ENCODE data around the gene ADM. TPM values are rescaled to one million over a fixed set of nuclear protein-coding genes. Genes with fewer than 3 reads are reported as not detected.

ADM gene
- total RNA-seq, 1 experiment from 2014 or later: 21.9 TPM

GRCh38 chr11:10314199-10315072 is 9.6 kb downstream of the ADM start:
- no peaks in the 10 kb centered on the region for H4K20me1 ChIP-seq (ENCODE audit: insufficient read depth)
- no peak overlapping the region for H3K4me2 ChIP-seq
- H3K27me3 ChIP-seq (ENCODE audit: insufficient read depth, low read depth): no peaks in the 10 kb centered on the region
- H3K27ac ChIP-seq: no peak overlapping the region
- no peak overlapping the region for H2AFZ ChIP-seq
- H3K79me2 ChIP-seq (ENCODE audit: low read depth): no peaks in the 10 kb centered on the region
- intact Hi-C loops (cut with micrococcal nuclease; ENCODE audit: unreplicated experiment): no loop called here
- BruUV-seq (replicated peaks): no TSS peak
- CTCF ChIA-PET: no interaction called here
- POLR2A ChIA-PET (ENCODE audit: unreplicated experiment): no interaction called here
- no peaks in the 10 kb centered on the region for H3K36me3 ChIP-seq (ENCODE audit: low read depth)
- H3F3A ChIP-seq (ENCODE audit: insufficient read depth, low read depth): peaks cover 8% of the 10 kb centered on the region; the same call in 1 of the 2 replicates
- peaks cover 12% of the 10 kb centered on the region for H3K4me1 ChIP-seq (replicated peaks; ENCODE audit: insufficient read depth)
- no peaks in the 10 kb centered on the region for H3K9me2 ChIP-seq (ENCODE audit: insufficient read depth)
- no peak for TF ChIP-seq CTCF (conservative IDR thresholded peaks at IDR 0.05)
- no peak for TF ChIP-seq EZH2 (IDR thresholded peaks at IDR 0.05; ENCODE audit: low read depth)
- no peak overlapping the region for H3K4me3 ChIP-seq
- no peaks in the 10 kb centered on the region for H3K9me3 ChIP-seq (ENCODE audit: insufficient read depth, low read depth)
- DNase-seq: no peak

- Histone ChIP-seq H3K4me3 (no peak overlapping the region), H4K20me1 (ENCODE audit: insufficient read depth) (no peaks in the 10 kb centered on the region)
- intact Hi-C loops (cut with micrococcal nuclease; ENCODE audit: unreplicated experiment): no loop called here
These were observed 10.2 kb downstream of the ADM start for GRCh38 chr11:10315083-10315482.

GRCh38 chr11:10317151-10317755 is 12.4 kb downstream of the ADM start:
- no TSS peak for BruUV-seq (replicated peaks)
- Histone ChIP-seq H3K27me3 (ENCODE audit: insufficient read depth, low read depth) (no peaks in the 10 kb centered on the region), H3F3A (ENCODE audit: insufficient read depth, low read depth) (peaks cover under 1% of the 10 kb centered on the region; the same call in 1 of the 2 replicates), H3K9me3 (ENCODE audit: insufficient read depth, low read depth) (no peaks in the 10 kb centered on the region), H4K20me1 (ENCODE audit: insufficient read depth) (no peaks in the 10 kb centered on the region), H3K4me1 (replicated peaks; ENCODE audit: insufficient read depth) (peaks cover under 1% of the 10 kb centered on the region), H2AFZ (no peak overlapping the region), H3K27ac (no peak overlapping the region), H3K4me3 (no peak overlapping the region), H3K79me2 (ENCODE audit: low read depth) (no peaks in the 10 kb centered on the region), H3K4me2 (no peak overlapping the region), H3K9me2 (ENCODE audit: insufficient read depth) (no peaks in the 10 kb centered on the region), H3K36me3 (ENCODE audit: low read depth) (no peaks in the 10 kb centered on the region)
- DNase-seq: no peak
- CTCF ChIA-PET: no interaction called here
- TF ChIP-seq EZH2 (IDR thresholded peaks at IDR 0.05; ENCODE audit: low read depth) (no peak), CTCF (conservative IDR thresholded peaks at IDR 0.05) (no peak)
- intact Hi-C loops (cut with micrococcal nuclease; ENCODE audit: unreplicated experiment): no loop called here
- POLR2A ChIA-PET (ENCODE audit: unreplicated experiment): no interaction called here

More at GRCh38 chr11:10315083-10315482, 10.2 kb downstream of the ADM start:
- BruUV-seq (replicated peaks): no TSS peak
- H3K4me2 ChIP-seq: no peak overlapping the region
- no peaks in the 10 kb centered on the region for H3K36me3 ChIP-seq (ENCODE audit: low read depth)
- CTCF ChIA-PET: no interaction called here
- POLR2A ChIA-PET (ENCODE audit: unreplicated experiment): no interaction called here
- H2AFZ ChIP-seq: no peak overlapping the region
- H3K79me2 ChIP-seq (ENCODE audit: low read depth): no peaks in the 10 kb centered on the region
- H3K27me3 ChIP-seq (ENCODE audit: insufficient read depth, low read depth): no peaks in the 10 kb centered on the region
- no peaks in the 10 kb centered on the region for H3K9me2 ChIP-seq (ENCODE audit: insufficient read depth)
- peaks cover 5% of the 10 kb centered on the region for H3K4me1 ChIP-seq (replicated peaks; ENCODE audit: insufficient read depth)
- H3K9me3 ChIP-seq (ENCODE audit: insufficient read depth, low read depth): no peaks in the 10 kb centered on the region
- TF ChIP-seq EZH2 (IDR thresholded peaks at IDR 0.05; ENCODE audit: low read depth): no peak
- TF ChIP-seq CTCF (conservative IDR thresholded peaks at IDR 0.05): no peak
- peaks cover 2% of the 10 kb centered on the region; the same call in 1 of the 2 replicates for H3F3A ChIP-seq (ENCODE audit: insufficient read depth, low read depth)
- no peak overlapping the region for H3K27ac ChIP-seq
- no peak for DNase-seq

Measured in PC-9 (cell line).